GM12864 (cell line): ENCODE data around the gene OSM.

Experiments used
- DNase-seq: peaks from one replicate; pipeline ENCODE4 v3.0.0-alpha.2; 2011; ENCODE audit warnings: low read depth
- H3K4me3 ChIP-seq: 2 replicates; pipeline ENCODE4 v1.5.1; 2011; ENCODE audit warnings: mild to moderate bottlenecking, low read depth, low read length, control low read depth
- TF ChIP-seq, protein P1 (sequence below): IDR thresholded peaks from 2 replicates; pipeline ENCODE4 v1.5.1; 2011; ENCODE audit warnings: low read depth, mild to moderate bottlenecking, moderate library complexity, low read length, control low read depth, inconsistent platforms; ENCODE audit errors: missing control alignments

Gene OSM

DNA sequence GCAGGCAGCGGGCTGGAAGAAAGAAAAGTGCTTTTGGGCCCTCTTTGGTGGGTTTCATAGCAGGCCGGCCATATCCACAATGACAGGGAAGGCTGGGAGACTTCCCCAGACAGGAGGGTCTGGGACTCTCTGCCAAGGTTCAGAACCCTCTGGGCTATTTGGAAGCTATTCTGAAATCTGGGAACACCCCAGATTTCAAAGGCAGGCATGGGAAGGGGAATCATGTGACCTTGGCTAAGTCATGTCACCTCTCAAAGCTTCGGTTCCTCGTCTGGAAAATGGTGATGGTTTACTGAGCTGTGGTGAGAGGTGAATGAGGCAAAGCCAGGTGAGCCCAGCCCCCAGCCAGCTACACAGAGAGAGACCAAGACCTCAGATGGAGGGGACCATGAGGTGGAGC, 18.0 kb upstream of the OSM start:
- DNase-seq = no peak
- TF ChIP-seq, protein P1, sequence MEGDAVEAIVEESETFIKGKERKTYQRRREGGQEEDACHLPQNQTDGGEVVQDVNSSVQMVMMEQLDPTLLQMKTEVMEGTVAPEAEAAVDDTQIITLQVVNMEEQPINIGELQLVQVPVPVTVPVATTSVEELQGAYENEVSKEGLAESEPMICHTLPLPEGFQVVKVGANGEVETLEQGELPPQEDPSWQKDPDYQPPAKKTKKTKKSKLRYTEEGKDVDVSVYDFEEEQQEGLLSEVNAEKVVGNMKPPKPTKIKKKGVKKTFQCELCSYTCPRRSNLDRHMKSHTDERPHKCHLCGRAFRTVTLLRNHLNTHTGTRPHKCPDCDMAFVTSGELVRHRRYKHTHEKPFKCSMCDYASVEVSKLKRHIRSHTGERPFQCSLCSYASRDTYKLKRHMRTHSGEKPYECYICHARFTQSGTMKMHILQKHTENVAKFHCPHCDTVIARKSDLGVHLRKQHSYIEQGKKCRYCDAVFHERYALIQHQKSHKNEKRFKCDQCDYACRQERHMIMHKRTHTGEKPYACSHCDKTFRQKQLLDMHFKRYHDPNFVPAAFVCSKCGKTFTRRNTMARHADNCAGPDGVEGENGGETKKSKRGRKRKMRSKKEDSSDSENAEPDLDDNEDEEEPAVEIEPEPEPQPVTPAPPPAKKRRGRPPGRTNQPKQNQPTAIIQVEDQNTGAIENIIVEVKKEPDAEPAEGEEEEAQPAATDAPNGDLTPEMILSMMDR = no peak
- H3K4me3 ChIP-seq = no peak overlapping the region

DNA sequence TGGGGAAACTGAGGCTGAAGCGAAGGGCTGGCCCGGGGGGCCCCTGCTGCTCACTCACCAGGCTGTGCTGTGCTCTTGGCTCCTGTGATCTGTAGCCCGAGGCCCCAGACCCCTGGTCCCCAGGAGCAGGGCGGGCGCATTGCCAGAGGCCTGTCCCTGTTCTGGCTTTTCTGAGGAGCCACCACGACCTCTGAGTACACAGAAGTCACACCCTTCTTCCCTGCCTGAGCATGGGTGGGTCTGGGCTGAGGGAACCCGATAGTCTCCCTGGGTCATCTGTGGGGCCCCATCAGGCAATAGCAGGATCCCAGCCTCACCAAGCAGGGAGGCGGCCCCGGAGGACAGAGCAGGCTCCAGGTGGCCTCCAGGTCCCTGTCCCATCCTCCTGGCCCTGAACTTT, 17.5 kb upstream of the OSM start:
- no peak for DNase-seq
- H3K4me3 ChIP-seq = no peak overlapping the region
- TF ChIP-seq, protein P1 = no peak

DNA sequence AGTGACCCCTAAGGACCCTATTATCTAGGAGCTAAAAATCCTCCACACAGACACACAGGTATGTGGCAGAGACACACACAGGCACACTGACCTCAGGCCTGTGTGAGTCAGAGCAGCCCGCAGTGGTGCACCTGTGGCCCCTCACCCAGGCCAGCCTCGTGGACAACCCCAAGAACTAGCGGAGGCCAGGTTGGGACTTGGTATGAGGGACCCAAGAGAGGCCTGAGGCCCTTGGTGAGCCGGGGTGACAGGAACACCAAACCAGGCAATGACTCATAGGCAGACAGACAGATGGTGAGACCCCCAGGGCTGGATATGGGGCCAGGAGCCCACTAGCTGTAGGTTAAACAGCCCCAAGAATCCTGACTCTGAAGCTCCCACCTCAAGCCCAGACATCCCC, 16.7 kb upstream of the OSM start:
- TF ChIP-seq, protein P1 = no peak
- no peak overlapping the region for H3K4me3 ChIP-seq
- no peak for DNase-seq

DNA sequence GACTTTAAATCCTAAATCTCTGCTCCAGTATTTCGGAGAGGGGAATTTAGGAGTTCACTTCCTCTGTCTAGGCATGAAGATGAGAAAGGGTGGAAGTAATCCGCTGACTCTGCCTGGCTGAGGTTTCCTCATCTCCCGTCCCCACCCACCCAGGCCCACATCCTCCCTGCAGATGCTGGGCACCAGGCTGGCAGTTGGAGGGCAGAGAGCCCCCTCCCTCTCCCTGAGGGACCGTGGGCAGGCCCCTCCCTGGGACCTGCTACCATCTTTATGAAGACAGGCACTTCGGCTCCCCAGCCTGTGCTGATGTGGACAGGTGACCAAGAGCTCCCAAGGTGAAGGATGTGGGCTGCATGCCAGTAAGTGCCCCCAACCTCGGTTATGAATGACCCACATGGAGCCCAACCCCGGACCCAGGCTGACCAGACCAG, 16.0 kb upstream of the OSM start:
- no peak for DNase-seq
- H3K4me3 ChIP-seq = no peak overlapping the region
- TF ChIP-seq, protein P1 = no peak

DNA sequence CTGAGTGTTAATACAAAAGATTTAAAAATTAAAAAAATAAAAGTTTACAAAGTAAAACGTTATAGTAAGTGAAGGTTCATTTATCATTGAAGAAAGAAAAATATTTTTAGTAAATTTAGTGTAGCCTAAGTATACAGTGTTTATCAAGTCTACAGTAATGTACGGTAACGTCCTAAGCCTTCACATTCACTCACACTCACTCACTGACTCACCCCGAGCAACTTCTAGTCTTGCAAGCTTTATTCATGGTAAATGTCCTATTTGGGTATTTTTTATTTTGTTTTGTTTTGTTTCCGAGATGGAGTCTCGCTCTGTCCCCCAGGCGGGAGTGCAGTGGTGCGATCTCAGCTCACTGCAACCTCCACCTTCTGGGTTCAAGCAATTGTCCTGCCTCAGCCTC, 13.9 kb upstream of the OSM start:
- DNase-seq = no peak
- TF ChIP-seq, protein P1 = no peak
- no peak overlapping the region for H3K4me3 ChIP-seq

DNA sequence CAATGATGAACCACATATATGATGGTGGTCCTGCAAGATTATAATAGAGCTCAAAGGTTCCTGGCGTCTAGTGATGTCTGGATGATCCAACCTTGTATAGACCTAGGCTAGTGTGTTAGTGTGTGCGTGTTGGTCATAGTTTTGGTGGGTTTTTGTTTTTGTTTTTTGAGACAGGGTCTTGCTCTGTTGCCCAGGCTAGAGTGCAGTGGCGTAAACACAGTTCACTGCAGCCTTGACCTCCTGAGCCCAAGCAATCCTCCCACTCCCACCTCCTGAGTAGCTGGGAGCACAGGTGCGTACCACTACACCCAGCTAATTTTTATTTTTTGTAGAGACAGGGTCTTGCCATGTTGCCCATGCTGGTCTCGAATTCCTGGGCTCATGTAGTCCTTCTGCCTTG, 13.3 kb upstream of the OSM start:
- DNase-seq = no peak
- TF ChIP-seq, protein P1 = no peak
- H3K4me3 ChIP-seq = no peak overlapping the region

DNA sequence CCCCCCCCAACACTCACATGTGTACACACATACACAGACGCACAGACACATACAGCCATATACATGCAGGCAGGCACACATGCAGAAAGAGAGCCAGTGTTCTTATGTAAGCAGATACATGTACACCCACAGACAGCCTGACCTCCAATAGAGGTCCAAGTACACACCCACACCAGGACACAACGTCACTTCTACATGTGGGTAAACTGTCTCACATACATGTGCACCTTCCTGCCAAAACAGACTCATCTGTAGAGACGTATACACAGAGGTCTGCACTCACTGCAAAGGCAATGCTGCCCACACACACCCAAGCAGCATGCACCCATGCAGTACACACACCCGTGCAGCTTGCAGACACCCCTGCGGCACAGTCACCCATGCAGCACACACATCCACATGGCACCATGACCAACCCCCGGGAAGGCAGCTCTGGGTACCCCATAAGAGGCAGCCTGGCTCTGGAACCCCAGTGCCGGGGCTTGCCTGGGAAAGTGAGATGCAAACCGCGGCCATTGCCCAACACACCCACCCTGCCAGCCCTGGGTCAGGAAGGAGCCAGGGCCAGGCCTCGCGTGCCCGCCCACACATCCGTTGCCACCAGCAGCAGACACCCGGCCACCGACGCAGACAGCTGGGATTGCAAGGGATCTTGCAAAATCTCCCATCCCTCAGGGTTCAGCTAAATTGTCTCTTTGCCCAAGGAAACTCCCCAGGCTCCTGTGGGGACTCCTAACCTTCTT, 12.6 kb upstream of the OSM start:
- DNase-seq = no peak
- no peak overlapping the region for H3K4me3 ChIP-seq
- TF ChIP-seq, protein P1 = no peak
